Retina (tissue), 1 donor: Measurements from ENCODE around the gene COL9A1.

Experiments used
- DNase-seq: peaks from one replicate; pipeline ENCODE4 v3.0.0-alpha.2; 2016

COL9A1 gene

GRCh38 chr6:70285201-70285600, 17.7 kb downstream of the COL9A1 start:
- no peak for DNase-seq

DNA sequence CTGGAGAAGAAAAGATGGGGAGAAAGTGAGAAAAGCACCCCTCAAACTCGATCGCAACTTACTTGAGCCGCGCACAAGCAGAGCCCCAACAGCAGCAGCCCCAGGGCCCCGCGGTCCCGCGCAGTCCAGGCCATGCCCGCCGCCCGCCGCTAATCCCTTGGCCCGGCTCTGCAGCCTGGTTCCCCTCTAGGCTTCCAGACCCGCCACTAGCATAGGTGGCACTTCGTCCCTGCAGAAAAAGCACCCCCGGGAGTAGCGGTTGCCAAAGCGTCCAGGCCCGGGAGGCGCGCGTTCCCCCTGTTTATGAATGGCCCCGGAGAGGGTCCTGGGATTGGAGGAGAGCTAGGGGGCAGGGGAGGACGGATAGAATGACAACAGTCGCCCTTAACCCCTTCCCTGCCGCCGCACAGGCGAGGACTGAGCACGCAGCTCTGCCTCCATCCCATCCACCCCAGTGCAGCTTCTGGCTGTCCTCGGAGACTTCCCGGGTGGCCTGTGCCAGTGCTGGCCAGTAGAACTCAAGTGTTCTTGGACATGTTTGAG, 19.9 kb downstream of the COL9A1 start:
- peak; percentile 90 for DNase-seq

DNA sequence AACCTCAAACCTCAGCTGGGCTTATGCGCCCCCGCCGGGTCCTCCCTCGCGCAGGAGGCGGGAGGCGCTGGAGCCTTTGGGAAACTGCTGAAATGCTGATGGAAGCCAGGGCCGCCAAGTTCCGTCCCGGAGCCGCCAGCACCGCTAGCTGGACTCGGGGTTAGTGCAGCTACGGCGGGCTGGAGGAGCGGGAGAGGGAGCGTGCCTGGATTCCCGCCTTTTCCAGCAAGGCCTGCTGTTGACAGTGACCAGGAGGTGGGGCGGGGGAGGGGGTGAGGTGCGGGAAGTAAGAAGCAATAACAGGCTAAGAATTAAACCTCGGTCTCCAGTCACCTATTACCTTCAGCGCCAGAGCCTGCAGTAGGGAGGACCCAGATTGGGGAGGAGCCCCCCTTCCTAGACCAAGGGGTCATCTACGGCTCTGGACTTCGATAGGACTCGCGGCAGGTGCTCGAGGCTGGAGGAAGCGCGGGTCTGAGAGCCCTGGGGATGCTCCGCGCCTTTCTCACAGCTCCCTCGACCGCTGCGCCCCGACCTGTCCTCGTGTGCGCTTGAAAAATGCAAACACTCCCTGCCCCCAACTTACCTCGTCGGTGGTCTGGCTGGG, 20.5 kb downstream of the COL9A1 start:
- DNase-seq = peak; percentile 85

- no peak for DNase-seq
Observed at GRCh38 chr6:70281923-70282311, 21.0 kb downstream of the COL9A1 start.

DNA sequence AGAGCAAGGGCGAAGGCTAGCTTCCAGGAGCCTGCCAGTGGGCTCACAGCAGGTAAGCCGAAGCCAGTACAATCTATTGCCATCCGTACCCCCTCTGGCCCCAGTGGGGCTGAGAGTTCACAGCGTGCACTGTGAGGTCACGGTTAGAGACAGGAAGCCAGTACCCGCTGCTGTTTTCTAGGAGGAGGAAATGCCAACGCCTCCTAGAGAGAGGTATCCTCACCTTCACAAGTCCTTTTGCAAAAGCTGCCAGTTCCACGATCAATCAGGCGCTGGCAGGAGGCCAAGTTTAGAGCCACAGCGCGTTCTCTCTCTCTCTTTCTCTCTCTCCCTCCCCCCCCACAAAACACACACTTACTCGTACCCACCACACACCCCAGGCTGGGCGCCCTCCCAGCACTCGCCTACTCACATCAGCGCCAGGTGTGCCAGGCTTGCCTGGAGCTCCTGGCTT, 22.5 kb downstream of the COL9A1 start:
- peak; percentile 17 for DNase-seq

DNA sequence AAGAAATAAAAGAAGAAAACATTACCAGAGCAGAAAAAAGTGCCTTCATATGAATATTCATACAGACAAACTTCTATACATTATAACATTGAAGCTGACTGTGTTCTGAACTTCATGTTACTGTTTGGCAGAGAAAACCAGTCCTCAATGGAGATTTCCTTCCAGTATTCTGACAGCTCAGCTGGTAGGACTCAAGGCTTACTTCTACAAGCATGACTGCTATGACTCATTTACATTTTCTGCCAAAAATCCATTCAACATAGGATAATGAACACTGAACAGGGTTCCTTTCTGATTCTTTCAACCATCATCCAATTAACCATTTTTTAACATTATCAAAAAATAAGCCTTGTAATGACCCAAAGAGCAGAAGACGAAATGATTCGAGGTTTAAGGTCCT, 25.4 kb downstream of the COL9A1 start:
- no peak for DNase-seq

- DNase-seq = no peak
Observed at GRCh38 chr6:70274338-70274737, 28.5 kb downstream of the COL9A1 start.

DNA sequence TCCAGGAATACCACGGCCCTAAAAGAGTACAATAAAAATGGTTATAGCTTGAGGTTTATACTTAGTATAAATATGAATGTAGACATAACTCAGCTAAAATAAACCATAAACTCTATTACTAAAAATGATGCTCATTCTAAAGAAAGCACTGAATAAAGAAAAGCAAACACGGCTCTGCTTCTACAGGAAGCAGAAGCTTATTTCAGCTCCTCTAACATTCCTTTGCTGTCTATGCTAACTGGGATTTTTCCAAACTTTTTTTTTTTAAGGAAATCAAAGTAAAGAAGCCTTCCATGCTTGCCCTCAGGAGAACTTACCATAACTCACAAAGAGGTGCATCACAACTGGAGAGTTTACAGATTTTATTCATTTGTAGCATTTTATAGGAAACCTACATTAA, 30.8 kb downstream of the COL9A1 start:
- no peak for DNase-seq

- DNase-seq = peak; percentile 78
Observed at GRCh38 chr6:70270287-70271005, 32.4 kb downstream of the COL9A1 start.

GRCh38 chr6:70266142-70266541, 36.7 kb downstream of the COL9A1 start:
- DNase-seq = no peak

DNA sequence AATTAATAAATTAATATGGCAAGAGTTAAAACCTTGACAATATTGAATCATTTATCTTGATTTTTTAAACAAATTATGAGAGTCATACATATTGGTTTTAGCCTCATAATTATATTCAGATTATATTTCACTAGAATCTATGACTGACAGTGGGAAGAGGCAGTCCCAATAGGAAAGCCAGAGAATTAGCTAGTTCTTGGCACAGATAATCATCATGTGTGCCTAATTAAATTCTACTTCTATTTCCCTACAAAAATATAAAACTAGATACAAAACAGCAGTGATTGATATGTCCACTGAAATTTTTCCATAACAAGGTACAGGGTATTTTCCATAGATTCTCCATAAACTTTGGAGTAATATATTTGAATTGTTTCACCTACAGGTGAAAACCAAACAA, 38.6 kb downstream of the COL9A1 start:
- DNase-seq = no peak

DNA sequence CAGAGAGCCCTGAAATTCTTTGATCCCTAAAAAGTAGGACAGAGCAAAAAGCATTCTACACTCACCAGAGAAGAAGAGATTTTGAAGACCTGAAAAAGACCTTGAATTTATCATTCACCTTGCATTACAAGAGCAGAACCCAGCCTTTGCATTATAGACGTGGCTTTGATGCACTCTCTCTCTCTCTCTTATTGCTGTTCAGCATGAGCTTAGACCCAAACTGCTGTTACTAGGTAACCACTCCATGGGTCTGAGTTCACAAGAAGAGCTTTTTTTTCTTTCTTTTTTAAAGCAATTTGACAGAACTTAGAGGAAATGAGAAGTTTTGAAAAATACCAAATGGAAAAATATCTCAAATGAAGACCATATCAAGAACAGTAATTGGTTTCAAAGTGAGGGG, 44.4 kb downstream of the COL9A1 start:
- no peak for DNase-seq

DNA sequence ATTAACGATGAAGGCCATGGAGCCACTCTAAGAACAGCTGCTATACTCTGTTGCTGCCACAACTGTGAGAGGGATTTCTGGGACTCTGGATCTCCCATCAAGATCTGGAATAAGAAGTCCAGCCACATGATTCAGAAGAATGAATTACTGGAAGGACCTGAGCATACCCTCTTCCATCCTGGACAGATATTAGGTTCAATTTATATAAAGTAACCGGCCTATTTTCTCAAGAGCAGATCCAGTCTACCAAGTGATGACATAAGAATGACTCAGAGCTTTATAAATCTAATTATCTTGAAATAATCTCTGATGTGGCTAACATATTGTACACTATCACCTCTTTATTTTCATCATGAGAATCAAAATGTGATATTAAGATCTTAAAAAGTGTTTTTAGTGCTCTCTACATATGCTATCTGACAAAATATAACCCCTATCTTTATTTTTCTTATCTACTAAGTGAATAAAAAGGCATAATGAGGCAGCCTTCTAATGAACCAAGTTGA, 45.1 kb downstream of the COL9A1 start:
- no peak for DNase-seq

DNA sequence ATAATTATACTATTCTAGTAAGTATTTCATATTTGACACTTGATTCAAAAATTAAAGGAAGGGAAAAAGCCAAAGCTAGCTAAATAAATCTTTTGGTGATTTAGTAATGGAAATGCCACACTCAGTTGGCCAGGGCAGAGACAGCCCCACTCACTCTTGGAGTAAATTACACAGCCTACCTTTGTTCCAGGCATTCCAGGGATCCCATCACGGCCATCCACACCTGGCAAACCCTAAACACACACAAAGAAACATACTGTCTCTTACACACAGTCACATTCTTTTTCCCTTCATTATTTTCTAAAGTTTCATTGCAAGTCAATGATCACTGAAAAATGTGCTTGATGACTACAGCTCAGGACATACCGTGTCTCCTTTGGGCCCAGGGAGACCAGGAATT, 48.1 kb downstream of the COL9A1 start:
- no peak for DNase-seq

DNA sequence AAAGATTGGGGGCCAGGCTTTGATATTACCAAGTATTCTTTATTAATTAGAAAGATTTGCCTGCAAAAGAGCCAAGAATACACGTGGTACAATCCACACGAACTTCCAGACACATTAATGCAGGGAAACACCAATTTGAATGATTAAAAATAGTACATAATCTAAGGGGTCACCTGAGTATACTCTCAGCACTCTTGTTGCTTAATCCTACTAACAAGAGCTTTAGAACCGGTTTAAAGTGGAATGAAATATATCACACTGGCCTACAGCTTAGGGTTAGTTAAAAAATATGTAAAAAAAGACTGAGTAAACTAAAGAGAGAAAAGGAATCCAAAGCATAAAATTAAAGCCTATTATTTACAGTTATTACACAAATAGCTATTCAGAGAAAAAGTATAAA, 49.0 kb downstream of the COL9A1 start:
- no peak for DNase-seq

- no peak for DNase-seq
Observed at GRCh38 chr6:70252604-70253003, 50.3 kb downstream of the COL9A1 start.

- no peak for DNase-seq
Observed at GRCh38 chr6:70246118-70246517, 56.8 kb downstream of the COL9A1 start.

- no peak for DNase-seq
Observed at GRCh38 chr6:70241991-70242420, 60.9 kb downstream of the COL9A1 start.

DNA sequence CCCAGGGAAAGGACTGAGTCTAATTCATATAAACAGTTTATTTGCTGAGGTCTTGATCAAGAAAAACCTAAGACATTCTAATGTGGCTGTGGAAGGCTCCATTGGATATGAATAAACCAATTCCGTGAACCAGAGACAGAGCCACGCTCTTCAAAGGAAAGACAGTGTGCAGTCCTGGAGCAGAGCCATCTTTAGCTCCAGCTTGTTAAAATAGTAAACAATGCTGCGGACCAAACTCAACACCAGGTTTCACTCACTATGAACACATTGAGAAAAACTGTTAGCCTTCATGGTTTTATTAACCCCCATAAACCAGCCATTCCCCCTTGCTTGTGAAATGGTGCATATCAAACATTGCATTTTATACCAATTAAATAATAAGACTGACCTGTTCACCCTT, 61.9 kb downstream of the COL9A1 start:
- no peak for DNase-seq

DNA sequence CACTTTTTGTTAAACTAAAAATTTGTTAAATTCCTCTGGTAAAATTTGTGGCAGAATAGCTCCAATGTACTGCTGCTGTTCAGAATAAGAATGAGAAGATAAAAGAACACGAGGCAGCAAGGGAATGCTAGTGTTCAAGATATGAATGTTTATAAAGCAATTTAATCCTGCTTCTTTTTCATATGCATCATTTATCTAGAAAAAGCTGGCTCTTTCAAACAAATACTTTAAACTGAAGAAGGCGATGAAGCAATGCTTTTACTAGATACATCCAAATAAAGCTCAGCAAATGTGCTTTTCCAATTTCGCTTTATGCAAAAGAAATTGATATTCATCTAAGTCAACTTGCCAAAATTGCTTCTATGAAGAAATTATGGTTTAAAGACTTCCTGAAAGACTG, 66.5 kb downstream of the COL9A1 start:
- no peak for DNase-seq

DNA sequence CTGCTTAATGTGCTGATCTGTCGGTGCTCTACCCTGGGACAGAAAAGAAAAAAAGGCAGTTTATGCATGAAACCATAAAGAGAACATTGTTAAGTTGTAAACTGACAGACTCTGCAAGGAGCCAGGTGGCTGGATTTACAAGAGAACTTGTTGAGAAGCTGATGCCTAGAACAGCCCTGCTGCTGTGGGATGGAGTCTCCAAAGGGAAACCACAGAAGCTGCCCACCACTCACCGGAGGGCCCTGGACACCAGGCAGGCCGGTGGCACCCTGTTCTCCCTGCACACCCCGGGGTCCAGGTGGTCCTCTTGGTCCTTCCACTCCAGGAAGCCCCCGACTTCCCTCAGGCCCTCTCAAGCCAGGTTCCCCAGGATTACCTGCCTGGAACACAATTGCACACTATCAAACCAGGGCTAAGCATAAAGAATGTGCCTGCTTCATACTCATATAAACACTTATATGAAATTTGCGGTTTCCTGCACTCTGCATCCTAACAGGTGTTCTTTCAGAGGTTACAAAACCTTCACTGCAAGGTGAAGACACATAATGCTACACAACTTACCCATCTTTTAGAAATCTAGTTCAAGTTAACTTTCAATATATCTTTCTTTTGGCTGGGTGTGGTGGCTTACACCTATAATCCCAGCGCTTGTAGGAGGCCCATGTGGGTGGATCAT, 68.2 kb downstream of the COL9A1 start:
- no peak for DNase-seq

DNA sequence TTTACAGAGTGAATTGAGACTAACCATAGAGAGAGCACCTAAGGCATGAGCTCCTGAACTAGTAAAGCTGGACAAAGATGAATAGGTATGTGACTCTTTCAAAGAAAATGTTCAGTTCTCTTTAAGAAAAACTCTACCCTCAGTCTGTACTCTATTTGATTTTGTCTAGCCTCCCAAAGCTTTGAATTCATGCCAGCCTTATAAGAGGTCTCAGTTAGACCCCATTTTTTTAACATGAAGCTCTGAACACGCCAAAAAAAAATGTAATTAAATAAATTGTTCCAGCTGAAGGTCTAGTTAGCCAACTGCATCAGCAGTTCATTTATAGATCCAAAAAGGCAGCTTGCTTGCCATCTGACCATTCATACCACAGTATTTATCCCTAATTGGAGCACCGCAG, 71.6 kb downstream of the COL9A1 start:
- DNase-seq = no peak

GRCh38 chr6:70225055-70225454, 77.8 kb downstream of the COL9A1 start:
- no peak for DNase-seq

DNA sequence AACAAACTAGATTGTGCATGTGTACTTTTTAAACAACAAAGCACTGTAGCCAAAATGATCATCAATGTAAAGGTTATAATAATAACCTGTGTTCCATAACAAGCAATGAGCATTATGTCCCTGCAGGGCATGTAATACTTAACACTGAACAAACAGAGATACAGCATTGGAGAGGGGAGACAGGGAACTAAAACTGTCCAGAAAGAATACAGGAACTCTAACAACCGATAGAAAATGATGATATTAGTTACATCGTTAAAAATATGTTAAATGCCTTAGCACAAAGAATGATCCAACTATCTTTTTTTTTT, 80.5 kb downstream of the COL9A1 start:
- no peak for DNase-seq
